Nephron progenitor cell (in vitro differentiated cells): ENCODE measurements around the gene CYBRD1.
"Not testable (repeated sequence)": the region's sequence is repeated elsewhere in the genome, so short reads cannot be mapped to it uniquely, and the experiment has no call there.

Experiments used
- DNase-seq: peaks from one replicate; pipeline ENCODE4 v3.0.0; 2021
- H3K27ac Mint-ChIP-seq: 2 replicates; pipeline ENCODE4 v1.8.0; 2021; ENCODE audit warnings: mild to moderate bottlenecking, moderate library complexity, mixed read lengths
- H3K27me3 Mint-ChIP-seq: 2 replicates; pipeline ENCODE4 v1.8.0; 2021; ENCODE audit warnings: mild to moderate bottlenecking, low read depth, mixed read lengths; ENCODE audit not compliant: poor library complexity
- H3K36me3 Mint-ChIP-seq: 2 replicates; pipeline ENCODE4 v1.8.0; 2021; ENCODE audit warnings: low read depth, mixed read lengths
- H3K4me1 Mint-ChIP-seq: 2 replicates; pipeline ENCODE4 v1.8.0; 2021; ENCODE audit warnings: mixed read lengths
- H3K4me3 Mint-ChIP-seq: 2 replicates; pipeline ENCODE4 v1.8.0; 2021; ENCODE audit warnings: mild to moderate bottlenecking, moderate library complexity, mixed read lengths
- H3K9me3 Mint-ChIP-seq: 2 replicates; pipeline ENCODE4 v1.8.0; 2021; ENCODE audit warnings: mild to moderate bottlenecking, moderate library complexity, mixed read lengths
- TF ChIP-seq, protein P1 (sequence below): fragments of 200-600 bp; sonication (generic); IDR thresholded peaks from 2 replicates; pipeline ENCODE4 v1.5.0; 2021; ENCODE audit warnings: antibody characterized with exemption

Gene CYBRD1

DNA sequence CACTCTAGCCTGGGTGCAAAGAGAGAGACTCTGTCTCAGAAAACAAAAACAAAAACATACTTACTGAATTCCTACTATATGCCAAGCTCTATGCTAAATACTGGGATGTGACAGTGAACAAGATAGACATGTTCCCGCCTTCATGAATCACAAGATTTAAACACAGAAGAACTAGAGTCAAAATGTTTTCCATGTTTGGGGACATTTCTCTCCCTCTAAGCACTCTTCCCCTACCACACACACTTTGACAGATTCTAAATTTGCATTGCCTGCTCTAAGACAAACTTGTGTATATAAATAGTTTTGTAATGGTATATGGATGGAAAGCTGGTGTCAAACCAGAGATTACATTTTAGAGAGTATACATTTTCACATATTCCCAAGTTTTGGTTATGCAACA, 11.1 kb downstream of the CYBRD1 start:
- H3K4me3 Mint-ChIP-seq = no peak overlapping the region
- peaks cover 4% of the 10 kb centered on the region for H3K4me1 Mint-ChIP-seq
- TF ChIP-seq, protein P1, sequence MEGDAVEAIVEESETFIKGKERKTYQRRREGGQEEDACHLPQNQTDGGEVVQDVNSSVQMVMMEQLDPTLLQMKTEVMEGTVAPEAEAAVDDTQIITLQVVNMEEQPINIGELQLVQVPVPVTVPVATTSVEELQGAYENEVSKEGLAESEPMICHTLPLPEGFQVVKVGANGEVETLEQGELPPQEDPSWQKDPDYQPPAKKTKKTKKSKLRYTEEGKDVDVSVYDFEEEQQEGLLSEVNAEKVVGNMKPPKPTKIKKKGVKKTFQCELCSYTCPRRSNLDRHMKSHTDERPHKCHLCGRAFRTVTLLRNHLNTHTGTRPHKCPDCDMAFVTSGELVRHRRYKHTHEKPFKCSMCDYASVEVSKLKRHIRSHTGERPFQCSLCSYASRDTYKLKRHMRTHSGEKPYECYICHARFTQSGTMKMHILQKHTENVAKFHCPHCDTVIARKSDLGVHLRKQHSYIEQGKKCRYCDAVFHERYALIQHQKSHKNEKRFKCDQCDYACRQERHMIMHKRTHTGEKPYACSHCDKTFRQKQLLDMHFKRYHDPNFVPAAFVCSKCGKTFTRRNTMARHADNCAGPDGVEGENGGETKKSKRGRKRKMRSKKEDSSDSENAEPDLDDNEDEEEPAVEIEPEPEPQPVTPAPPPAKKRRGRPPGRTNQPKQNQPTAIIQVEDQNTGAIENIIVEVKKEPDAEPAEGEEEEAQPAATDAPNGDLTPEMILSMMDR = no peak
- peaks cover 12% of the 10 kb centered on the region for H3K36me3 Mint-ChIP-seq
- peaks cover 5% of the 10 kb centered on the region for H3K9me3 Mint-ChIP-seq
- DNase-seq = no peak
- H3K27me3 Mint-ChIP-seq = peaks cover 7% of the 10 kb centered on the region
- H3K27ac Mint-ChIP-seq = no peak overlapping the region

GRCh38 chr2:171535528-171535927, 13.3 kb downstream of the CYBRD1 start:
- not testable (repeated sequence) for H3K27ac Mint-ChIP-seq, H3K27me3 Mint-ChIP-seq, DNase-seq, H3K36me3 Mint-ChIP-seq, H3K4me1 Mint-ChIP-seq, H3K9me3 Mint-ChIP-seq, H3K4me3 Mint-ChIP-seq

DNA sequence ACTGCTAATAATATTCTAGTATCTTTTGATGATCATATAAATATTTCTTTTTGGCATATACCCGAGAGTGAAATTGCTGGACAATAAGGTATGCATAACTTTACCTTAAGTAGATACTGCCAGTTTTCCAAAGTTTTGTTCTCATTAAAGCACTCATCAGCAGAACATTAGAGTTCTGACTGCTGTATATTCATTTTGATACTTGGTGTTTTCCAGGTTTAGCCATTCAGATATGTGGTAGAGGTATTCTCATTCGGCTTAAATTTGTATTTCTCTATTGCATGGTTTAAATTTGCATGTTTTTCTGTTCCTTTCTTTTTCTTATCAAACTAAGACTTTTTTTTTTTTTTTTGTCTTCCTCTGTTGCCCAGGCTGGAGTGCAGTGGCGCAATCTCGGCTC, 18.2 kb downstream of the CYBRD1 start:
- H3K27ac Mint-ChIP-seq = no peak overlapping the region
- H3K4me3 Mint-ChIP-seq = no peak overlapping the region
- H3K27me3 Mint-ChIP-seq = peaks cover 3% of the 10 kb centered on the region
- H3K4me1 Mint-ChIP-seq = no peaks in the 10 kb centered on the region
- peaks cover 12% of the 10 kb centered on the region for H3K36me3 Mint-ChIP-seq
- DNase-seq = no peak
- no peaks in the 10 kb centered on the region for H3K9me3 Mint-ChIP-seq
- TF ChIP-seq, protein P1 = no peak

- H3K4me1 Mint-ChIP-seq = no peaks in the 10 kb centered on the region
- H3K27me3 Mint-ChIP-seq = peaks cover 3% of the 10 kb centered on the region
- H3K9me3 Mint-ChIP-seq = no peaks in the 10 kb centered on the region
- no peak overlapping the region for H3K4me3 Mint-ChIP-seq
- peaks cover 12% of the 10 kb centered on the region for H3K36me3 Mint-ChIP-seq
- TF ChIP-seq, protein P1 = peak; percentile 25
- H3K27ac Mint-ChIP-seq = peak overlapping the region; percentile 29
- no peak for DNase-seq
These were observed 19.1 kb downstream of the CYBRD1 start for GRCh38 chr2:171541202-171541887.

DNA sequence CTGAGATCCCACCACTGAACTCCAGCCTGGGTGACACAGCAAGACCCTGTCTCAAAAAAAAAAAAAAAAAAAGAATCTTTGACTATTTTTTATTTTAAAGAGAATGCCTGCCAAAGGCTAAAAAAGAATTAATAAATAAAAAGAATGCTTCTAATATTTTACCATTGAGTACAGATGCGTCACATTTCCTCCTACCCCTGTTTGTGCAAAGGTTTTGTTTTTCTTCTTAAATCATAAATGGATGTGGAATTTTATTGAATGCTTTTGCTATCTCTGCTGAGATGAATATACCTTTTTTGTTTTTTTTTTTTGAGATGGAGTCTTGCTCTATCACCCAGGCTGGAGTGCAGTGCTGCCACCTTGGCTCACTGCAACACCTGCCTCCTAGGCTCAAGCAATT, 22.8 kb downstream of the CYBRD1 start:
- H3K36me3 Mint-ChIP-seq = peaks cover 12% of the 10 kb centered on the region
- H3K27ac Mint-ChIP-seq = no peak overlapping the region
- TF ChIP-seq, protein P1 = no peak
- H3K4me3 Mint-ChIP-seq = no peak overlapping the region
- H3K4me1 Mint-ChIP-seq = no peaks in the 10 kb centered on the region
- H3K9me3 Mint-ChIP-seq = no peaks in the 10 kb centered on the region
- no peak for DNase-seq
- no peaks in the 10 kb centered on the region for H3K27me3 Mint-ChIP-seq

DNA sequence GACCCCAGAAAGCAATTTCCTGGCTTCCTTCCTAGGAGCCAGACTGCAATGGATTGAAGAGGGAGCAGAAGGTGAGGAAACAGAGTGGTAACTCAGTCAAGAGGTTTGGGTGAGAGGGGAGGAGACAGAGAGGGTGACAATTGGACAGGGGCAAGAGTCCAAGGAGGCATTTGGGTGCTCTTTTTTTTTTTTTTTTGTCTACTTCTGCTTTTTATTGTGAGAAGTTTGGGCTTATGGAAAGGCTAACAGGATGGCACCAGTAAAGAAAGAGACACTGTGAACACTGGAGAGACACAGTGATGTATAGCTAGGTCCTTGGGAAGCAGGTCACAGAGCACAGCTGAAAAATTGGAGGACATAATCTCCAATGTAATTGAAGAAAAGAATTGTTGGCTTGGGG, 25.0 kb downstream of the CYBRD1 start:
- no peak for DNase-seq
- Mint-ChIP-seq H3K4me3 (no peak overlapping the region), H3K9me3 (no peaks in the 10 kb centered on the region), H3K27ac (no peak overlapping the region), H3K4me1 (no peaks in the 10 kb centered on the region), H3K36me3 (peaks cover 2% of the 10 kb centered on the region), H3K27me3 (no peaks in the 10 kb centered on the region)
- TF ChIP-seq, protein P1 = no peak
